ENCODE measurements around the gene BASP1. TPM values are rescaled to one million over a fixed set of nuclear protein-coding genes. Genes with fewer than 3 reads are reported as not detected.

BASP1 gene
- total and polyA plus RNA-seq, 2 donors from 2014 or later: 5.1 to 12.5 TPM

DNA sequence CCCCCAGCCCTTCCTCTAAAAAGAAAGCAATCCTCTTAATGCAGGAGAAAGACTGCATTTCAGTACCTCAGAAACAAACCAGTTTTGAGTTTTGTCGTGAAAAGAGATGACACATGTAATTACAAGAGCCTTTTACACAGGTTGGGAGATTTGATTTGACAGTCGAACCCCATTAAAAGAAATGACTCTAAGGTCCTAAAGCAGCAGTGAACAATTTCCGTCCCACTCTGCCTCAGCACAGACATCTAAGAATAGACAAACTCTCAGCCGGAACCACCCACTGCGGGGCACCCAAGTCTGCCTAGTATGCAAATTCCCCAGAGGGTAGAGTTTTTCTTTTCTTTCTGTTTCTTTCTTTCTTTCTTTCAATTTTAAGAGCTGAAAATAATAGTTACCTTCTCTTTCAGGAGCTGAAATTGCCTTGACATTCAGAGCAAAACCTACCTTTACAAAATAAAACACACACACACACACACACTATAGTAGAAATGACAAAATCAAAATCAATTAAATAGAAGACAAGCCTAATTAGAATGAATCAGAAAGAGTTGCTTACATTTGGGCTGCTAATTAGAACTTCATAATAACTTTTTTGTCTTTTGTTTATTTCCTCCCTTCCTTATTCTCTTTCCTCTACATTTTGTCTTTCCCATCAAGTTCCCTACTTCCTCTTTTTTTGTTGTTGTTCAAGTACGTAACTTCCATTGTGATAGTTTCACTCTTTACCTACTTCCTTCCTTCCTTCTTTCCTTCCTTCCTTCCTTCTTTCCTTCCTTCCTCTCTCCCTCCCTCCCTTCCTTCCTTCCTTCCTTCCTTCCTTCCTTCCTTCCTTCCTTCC is 65.1 kb downstream of the BASP1 start:
- FAIRE-seq (no peak), DNase-seq (peak in 1 of 5 donors; percentile 29)
- no peaks in the 10 kb centered on the region for H3K27me3 ChIP-seq (ENCODE audit: control insufficient read depth, insufficient read depth, low read length)
- H3K4me3 ChIP-seq (ENCODE audit: low read length in 3 of 3): no peak overlapping the region
- no peak overlapping the region for H3K9ac ChIP-seq (ENCODE audit: low read length in 3 of 3)
- H3K9me3 ChIP-seq (ENCODE audit: control insufficient read depth in 2 of 3, insufficient read depth in 1 of 3, low read length in 3 of 3): no peaks in the 10 kb centered on the region
- no peak overlapping the region for H3K27ac ChIP-seq (ENCODE audit: low read depth in 2 of 2, low read length in 2 of 2)
- H3K36me3 ChIP-seq (ENCODE audit: control insufficient read depth in 2 of 3, insufficient read depth in 3 of 3, low read length in 3 of 3): no peaks in the 10 kb centered on the region
- TF ChIP-seq CTCF (IDR thresholded peaks at IDR 0.05; ENCODE audit: borderline replicate concordance, extremely low read depth, insufficient read depth): no peak
- intact Hi-C loops (cut with DNase I): no loop called here
- no peaks in the 10 kb centered on the region for H3K4me1 ChIP-seq (ENCODE audit: control insufficient read depth in 2 of 3, insufficient read depth in 2 of 3, low read depth in 1 of 3, low read length in 3 of 3)

GRCh38 chr5:17283121-17283415 is 65.6 kb downstream of the BASP1 start:
- no peak for TF ChIP-seq CTCF (IDR thresholded peaks at IDR 0.05; ENCODE audit: borderline replicate concordance, extremely low read depth, insufficient read depth)
- H3K4me1 ChIP-seq (ENCODE audit: control insufficient read depth in 2 of 3, insufficient read depth in 2 of 3, low read depth in 1 of 3, low read length in 3 of 3): no peaks in the 10 kb centered on the region
- no peak overlapping the region for H3K9ac ChIP-seq (ENCODE audit: low read length in 3 of 3)
- no peak overlapping the region for H3K27ac ChIP-seq (ENCODE audit: low read depth in 2 of 2, low read length in 2 of 2)
- intact Hi-C loops (cut with DNase I): no loop called here
- H3K9me3 ChIP-seq (ENCODE audit: control insufficient read depth in 2 of 3, insufficient read depth in 1 of 3, low read length in 3 of 3): no peaks in the 10 kb centered on the region
- H3K36me3 ChIP-seq (ENCODE audit: control insufficient read depth in 2 of 3, insufficient read depth in 3 of 3, low read length in 3 of 3): no peaks in the 10 kb centered on the region
- no peak for DNase-seq
- H3K4me3 ChIP-seq (ENCODE audit: low read length in 3 of 3): no peak overlapping the region
- H3K27me3 ChIP-seq (ENCODE audit: control insufficient read depth, insufficient read depth, low read length): no peaks in the 10 kb centered on the region
- no peak for FAIRE-seq

DNA sequence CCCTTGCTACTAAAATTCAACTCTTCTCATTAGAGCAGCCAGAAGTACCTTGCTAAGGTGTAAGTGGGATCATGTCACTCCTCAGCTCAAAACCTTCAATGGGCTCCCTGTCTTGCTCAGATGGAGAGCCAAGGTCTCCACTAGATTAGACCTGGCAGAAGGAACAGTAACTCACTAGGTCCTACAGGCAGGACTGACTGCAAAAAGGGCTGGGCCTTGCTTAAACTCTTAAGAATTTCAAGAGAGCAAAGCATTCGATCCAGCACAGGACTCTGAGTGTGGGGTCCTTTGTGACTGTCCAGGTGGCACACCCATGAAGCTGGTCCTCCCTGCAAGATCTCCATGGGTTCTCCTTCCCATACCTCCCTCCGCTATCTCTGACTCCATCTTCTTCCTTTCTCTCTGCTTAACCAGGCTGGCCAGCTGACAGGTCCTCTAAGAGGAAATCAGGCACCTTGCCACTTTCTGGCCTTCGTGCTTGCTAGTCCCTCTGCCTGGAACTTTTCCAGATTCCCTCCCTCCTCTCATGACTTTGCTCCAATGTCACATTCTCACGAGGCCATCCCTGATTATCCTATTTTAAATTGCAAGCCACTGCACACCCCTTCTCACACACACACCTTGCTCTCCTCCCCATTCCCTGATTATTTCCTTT is 70.2 kb downstream of the BASP1 start:
- FAIRE-seq: no peak
- TF ChIP-seq CTCF (IDR thresholded peaks at IDR 0.05; ENCODE audit: borderline replicate concordance, extremely low read depth, insufficient read depth): no peak
- no peak overlapping the region for H3K4me3 ChIP-seq (ENCODE audit: low read length in 3 of 3)
- no peaks in the 10 kb centered on the region for H3K36me3 ChIP-seq (ENCODE audit: control insufficient read depth in 2 of 3, insufficient read depth in 3 of 3, low read length in 3 of 3)
- H3K27ac ChIP-seq (ENCODE audit: low read depth in 2 of 2, low read length in 2 of 2): no peak overlapping the region
- no peaks in the 10 kb centered on the region for H3K9me3 ChIP-seq (ENCODE audit: control insufficient read depth in 2 of 3, insufficient read depth in 1 of 3, low read length in 3 of 3)
- intact Hi-C loops (cut with DNase I): no loop called here
- H3K9ac ChIP-seq (ENCODE audit: low read length in 3 of 3): no peak overlapping the region
- no peak for DNase-seq
- no peaks in the 10 kb centered on the region for H3K27me3 ChIP-seq (ENCODE audit: control insufficient read depth, insufficient read depth, low read length)
- H3K4me1 ChIP-seq (ENCODE audit: control insufficient read depth in 2 of 3, insufficient read depth in 2 of 3, low read depth in 1 of 3, low read length in 3 of 3): no peaks in the 10 kb centered on the region

All from kidney (tissue), 14 donors.